ENCODE data around the gene PLD3. TPM values are rescaled to one million over a fixed set of nuclear protein-coding genes. Genes with fewer than 3 reads are reported as not detected.

Gene PLD3
- total RNA-seq, 2 donors from 2014 or later = 82.3 to 138 TPM

- intact Hi-C loops (cut with DNase I) = no loop called here
- no peaks in the 10 kb centered on the region for H3K9me3 ChIP-seq
- no peak overlapping the region for H3K9ac ChIP-seq (ENCODE audit: low read depth in 2 of 2, low read length in 2 of 2)
- no peaks in the 10 kb centered on the region for H3K36me3 ChIP-seq
- no peaks in the 10 kb centered on the region for H3K4me1 ChIP-seq
- no peak overlapping the region for H3K27ac ChIP-seq
- TF ChIP-seq, protein P1, sequence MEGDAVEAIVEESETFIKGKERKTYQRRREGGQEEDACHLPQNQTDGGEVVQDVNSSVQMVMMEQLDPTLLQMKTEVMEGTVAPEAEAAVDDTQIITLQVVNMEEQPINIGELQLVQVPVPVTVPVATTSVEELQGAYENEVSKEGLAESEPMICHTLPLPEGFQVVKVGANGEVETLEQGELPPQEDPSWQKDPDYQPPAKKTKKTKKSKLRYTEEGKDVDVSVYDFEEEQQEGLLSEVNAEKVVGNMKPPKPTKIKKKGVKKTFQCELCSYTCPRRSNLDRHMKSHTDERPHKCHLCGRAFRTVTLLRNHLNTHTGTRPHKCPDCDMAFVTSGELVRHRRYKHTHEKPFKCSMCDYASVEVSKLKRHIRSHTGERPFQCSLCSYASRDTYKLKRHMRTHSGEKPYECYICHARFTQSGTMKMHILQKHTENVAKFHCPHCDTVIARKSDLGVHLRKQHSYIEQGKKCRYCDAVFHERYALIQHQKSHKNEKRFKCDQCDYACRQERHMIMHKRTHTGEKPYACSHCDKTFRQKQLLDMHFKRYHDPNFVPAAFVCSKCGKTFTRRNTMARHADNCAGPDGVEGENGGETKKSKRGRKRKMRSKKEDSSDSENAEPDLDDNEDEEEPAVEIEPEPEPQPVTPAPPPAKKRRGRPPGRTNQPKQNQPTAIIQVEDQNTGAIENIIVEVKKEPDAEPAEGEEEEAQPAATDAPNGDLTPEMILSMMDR (IDR thresholded peaks at IDR 0.05) = no peak
- no peak overlapping the region for H3K4me3 ChIP-seq
- no peaks in the 10 kb centered on the region for H3K27me3 ChIP-seq
- DNase-seq = no peak
These were observed 66.3 kb downstream of the PLD3 start for GRCh38 chr19:40414542-40415535.

GRCh38 chr19:40415768-40416167 lies 67.3 kb downstream of the PLD3 start:
- no peak overlapping the region for H3K27ac ChIP-seq
- no peaks in the 10 kb centered on the region for H3K27me3 ChIP-seq
- H3K9ac ChIP-seq (ENCODE audit: low read depth in 2 of 2, low read length in 2 of 2) = no peak overlapping the region
- TF ChIP-seq, protein P1 (IDR thresholded peaks at IDR 0.05) = no peak
- intact Hi-C loops (cut with DNase I) = no loop called here
- DNase-seq = no peak
- H3K9me3 ChIP-seq = no peaks in the 10 kb centered on the region
- H3K36me3 ChIP-seq = no peaks in the 10 kb centered on the region
- H3K4me3 ChIP-seq = no peak overlapping the region
- H3K4me1 ChIP-seq = no peaks in the 10 kb centered on the region

DNA sequence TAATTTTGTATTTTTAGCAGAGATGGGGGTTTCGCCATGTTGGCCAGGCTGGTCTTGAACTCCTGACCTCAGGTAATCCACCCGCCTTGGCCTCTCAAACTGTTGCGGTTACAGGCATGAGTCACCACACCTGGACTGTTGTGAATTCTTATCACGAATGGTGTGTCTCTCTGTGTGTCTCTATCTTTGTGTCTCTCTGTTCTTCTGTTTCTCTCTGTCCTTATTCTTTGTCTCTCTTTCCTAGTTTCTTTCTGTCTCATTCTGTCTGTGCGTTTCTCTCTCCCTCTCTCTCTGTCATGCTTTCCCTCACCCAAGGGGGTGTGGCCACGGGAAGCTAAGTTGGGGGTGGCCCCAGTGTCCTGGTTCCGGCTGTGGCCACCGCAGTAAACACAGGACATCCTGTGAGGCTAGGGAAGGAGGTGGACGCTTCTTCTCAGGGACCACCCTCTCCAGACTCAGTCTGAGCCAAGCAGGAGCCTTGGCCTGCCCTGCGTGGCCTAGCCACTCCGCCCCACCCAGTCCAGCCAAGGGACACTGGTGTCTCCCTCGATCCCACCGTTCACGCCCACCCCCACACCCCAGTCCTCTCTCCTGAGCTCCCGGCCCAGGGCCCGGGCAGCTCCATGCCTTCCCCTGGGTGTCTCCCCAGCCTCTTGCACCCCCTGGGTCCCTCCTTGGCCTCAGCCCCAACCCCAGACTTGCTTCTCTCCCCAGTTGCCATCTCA lies 68.6 kb downstream of the PLD3 start:
- no peak for DNase-seq
- no peak overlapping the region for H3K4me3 ChIP-seq
- peak overlapping the region in 1 of 2 donors; percentile 44 for H3K9ac ChIP-seq (ENCODE audit: low read depth in 2 of 2, low read length in 2 of 2)
- intact Hi-C loops (cut with DNase I) = no loop called here
- TF ChIP-seq, protein P1 (IDR thresholded peaks at IDR 0.05) = no peak
- peak overlapping the region; percentile 56 for H3K27ac ChIP-seq
- H3K4me1 ChIP-seq = no peaks in the 10 kb centered on the region
- H3K36me3 ChIP-seq = no peaks in the 10 kb centered on the region
- no peaks in the 10 kb centered on the region for H3K9me3 ChIP-seq
- H3K27me3 ChIP-seq = no peaks in the 10 kb centered on the region

GRCh38 chr19:40417643-40417981 lies 69.1 kb downstream of the PLD3 start:
- Histone ChIP-seq H3K27ac (peak overlapping the region; percentile 56), H3K9ac (ENCODE audit: low read depth in 2 of 2, low read length in 2 of 2) (peak overlapping the region in 1 of 2 donors; percentile 44), H3K9me3 (no peaks in the 10 kb centered on the region), H3K36me3 (no peaks in the 10 kb centered on the region), H3K4me3 (no peak overlapping the region), H3K27me3 (no peaks in the 10 kb centered on the region), H3K4me1 (no peaks in the 10 kb centered on the region)
- DNase-seq = no peak
- TF ChIP-seq, protein P1 (IDR thresholded peaks at IDR 0.05) = no peak
- intact Hi-C loops (cut with DNase I) = no loop called here

DNA sequence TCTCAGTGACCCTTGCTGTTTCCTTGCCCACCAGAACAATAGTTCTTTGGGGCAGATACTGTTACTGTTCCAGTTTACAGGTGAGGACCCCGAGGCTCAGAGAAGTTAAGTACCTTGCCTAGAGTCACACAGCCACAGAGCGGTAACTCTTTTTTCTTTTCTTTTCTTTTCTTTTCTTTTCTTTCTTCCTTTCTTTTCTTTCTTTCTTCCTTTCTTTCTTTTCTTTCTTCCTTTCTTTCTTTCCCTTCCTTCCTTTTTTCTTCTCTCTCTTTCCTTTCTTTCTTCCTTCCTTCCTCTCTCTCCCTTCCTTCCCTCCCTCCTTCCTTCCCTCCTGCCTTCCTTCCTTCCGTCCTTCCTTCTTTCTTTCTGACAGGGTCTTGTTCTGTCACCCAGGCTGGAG lies 69.5 kb downstream of the PLD3 start:
- Histone ChIP-seq H3K27me3 (no peaks in the 10 kb centered on the region), H3K36me3 (no peaks in the 10 kb centered on the region), H3K4me1 (no peaks in the 10 kb centered on the region), H3K4me3 (no peak overlapping the region), H3K27ac (peak overlapping the region; percentile 56), H3K9ac (ENCODE audit: low read depth in 2 of 2, low read length in 2 of 2) (no peak overlapping the region), H3K9me3 (no peaks in the 10 kb centered on the region)
- TF ChIP-seq, protein P1 (IDR thresholded peaks at IDR 0.05) = no peak
- DNase-seq = no peak
- intact Hi-C loops (cut with DNase I) = no loop called here
